ENCODE measurements around the gene NCAN.
"Not testable (repeated sequence)": the region's sequence is repeated elsewhere in the genome, so short reads cannot be mapped to it uniquely, and the experiment has no call there.

The NCAN gene

DNA sequence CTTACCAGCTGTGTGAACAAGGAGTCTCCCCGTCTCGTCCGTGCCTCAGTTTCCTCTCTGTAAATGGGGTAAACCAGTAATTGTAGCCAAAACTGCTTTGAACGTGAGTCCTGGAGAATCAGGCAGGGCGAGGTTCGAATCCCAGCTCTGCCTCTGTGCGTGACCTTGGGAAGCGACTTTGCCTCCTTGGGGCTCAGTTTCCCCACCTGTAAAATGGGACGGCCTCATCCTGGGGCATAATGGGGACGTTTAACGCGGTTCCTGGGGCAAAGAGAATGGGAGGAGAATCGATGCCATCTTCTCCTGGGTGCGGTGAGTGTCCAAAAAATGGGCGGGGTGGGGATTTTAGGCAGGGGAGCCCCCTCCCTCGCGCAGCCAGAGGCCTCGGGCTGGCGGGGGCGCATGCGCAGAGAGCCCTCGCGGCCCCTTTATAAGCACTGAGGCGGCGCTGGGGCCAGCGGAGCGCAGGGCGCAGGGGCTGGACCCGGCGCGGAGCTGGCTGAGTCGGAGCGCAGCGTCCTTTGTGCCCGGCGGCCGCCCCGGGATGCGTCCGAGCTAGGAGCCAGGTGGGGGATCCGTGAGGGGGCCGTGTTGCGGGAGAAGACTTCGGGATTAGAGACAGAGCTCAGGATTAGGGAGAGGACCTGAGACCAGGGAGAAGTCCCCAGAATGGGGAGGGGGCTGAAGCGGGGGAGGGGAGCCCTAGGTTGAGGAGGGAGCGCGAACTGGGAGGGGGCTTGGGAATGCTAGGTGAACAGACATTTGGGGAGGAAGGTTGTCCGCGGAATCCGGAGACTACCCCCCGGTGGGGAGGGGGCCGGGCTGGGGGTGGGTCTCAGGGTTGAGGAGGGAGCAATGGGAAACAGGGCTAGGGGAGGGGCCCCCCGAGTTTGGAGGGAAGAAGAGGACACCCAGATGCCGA, at the start of gene NCAN:
Gene NCAN, plus strand, starts transcription at position 460 of the 922 bp plus-strand sequence. CDS start 4,996 bp downstream, outside the sequence.
- DNase-seq = no peak

DNA sequence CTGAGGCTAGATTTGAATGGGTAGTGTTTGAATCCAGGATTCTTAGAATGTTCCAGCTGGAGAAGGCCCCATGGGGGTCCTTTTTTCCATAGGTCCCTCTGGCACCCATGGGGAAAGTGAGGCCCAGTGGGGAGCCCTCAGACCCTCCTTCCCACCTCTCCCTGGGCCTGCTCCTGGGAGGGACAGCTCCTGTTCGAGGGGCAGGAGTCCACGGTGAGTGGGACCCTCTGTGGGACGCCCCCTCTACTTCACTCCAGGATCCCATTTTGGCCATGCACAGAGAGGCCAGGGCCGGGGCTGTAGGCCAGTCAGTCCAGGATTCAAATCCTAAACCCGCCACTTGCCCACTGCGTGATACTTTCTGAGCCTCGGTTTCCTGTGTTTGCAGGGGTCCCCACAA, 49.3 kb upstream of the NCAN start:
- DNase-seq = no peak

DNA sequence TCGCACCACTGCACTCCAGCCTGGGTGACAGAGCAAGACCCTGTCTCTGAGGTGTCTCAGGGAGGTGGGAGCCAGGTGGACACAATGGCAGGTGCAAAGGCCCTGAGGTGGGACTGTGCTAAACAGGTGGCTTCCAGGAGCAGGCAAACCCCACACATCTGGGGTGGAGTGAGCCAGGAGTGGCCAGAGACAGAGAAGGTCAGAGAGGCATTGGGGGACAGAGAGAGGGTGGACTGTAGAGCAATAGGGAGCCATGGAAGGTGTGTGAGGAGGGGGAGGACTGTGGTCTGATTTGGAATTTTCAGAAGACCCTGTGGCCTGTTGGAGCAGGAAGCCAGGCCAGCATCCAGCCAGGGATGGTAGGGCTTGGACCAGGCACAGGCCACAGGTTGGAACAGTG, 46.4 kb upstream of the NCAN start:
- no peak for DNase-seq

DNA sequence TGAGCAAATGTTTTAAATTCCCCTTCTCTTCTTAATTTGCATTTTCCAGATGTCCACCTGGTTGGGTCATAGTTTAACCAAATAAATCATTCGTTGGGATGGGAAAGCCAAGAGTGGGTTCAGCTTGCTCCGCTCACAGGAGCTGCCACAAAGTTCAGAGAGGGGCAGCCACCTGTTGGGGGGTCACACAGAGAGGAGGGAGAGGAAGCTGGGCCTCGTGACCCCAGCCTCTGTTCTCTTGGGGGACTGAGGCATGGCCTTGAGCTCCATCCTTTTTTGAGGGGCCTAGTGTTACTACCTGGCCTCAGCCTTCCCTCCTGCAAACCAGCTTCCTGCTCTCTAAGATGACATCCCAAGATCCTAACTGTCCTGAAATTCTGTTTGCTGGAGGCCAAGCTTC, 44.1 kb upstream of the NCAN start:
- no peak for DNase-seq

DNA sequence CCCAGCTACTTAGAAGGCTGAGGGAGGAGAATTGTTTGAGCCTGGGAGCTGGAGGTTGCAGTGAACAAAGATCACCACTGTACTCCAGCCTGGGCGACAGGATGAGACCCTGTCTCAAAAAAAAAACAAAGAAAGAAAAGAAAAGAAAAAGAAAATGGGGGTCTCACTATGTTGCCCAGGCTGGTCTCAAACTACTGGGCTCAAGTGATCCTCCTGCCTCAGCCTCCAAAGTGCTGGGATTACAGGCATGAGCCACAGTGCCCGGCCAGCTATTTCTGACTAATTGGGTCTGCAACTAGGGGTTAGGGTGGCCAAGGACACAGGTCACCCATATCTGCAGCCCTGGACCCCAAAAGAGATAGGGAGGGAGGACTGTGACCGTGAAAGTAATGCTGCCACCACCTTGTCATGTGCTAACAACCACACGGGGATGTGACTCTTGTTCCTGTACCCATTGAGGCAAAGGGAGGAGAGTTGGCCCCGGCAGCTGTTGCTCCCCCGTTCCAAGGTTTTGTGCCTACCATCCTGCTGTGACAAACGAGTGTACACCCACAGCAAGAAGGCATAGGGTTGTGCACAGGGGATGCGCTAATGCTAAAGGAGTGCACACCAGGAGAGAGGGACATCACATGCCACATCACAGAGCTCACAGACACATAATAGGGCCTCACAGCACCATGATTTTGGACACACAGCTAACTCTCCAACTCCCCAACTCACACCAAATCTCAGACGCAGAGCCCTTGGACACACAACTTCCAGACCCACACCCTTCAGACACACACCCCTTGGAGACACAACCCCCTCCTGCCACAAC, 42.3 kb upstream of the NCAN start:
- DNase-seq = no peak

DNA sequence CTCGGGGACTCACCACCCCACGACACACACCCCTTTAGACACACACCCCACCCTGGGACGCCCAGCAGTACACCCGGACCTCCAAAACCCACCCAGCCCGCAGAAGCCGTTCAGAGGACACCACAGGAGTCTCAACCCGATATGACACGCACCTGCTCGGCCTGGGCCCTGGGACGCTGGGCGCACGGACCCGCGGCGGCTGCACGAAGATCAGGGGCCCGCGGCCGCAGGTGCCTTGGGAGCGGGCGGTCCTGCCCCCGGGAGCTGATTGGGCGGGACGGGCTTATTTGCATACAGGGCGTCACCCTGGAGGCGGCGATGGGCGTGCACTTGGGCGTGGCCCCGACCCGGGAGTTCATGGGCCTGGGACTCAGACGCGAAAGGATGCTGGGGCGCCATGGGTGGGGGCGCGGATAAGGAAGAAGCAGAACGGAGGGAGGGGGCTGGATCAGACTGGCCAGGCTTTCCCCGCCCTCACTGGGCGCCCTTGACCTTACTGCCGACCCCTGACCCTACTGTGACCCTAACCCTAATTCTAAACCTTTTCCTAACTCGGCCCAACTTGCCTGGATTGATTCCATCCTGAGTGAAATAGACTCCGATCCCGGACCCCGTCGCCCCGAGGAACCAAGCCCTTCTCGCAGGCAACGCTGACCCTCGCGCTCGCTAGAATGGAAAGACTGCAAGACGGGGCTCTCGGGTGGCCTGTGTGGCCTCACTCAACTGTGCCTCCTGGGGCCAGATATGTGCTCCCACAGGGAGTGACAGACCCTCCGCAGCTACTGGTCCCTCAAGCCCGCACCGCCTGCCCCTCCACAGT, 41.5 kb upstream of the NCAN start, which contains the start of gene MEF2B:
Gene MEF2B, minus strand, starts transcription at position 211 of the 820 bp plus-strand sequence. CDS start 19,528 bp downstream, outside the sequence.
- peak; percentile 71 for DNase-seq

DNA sequence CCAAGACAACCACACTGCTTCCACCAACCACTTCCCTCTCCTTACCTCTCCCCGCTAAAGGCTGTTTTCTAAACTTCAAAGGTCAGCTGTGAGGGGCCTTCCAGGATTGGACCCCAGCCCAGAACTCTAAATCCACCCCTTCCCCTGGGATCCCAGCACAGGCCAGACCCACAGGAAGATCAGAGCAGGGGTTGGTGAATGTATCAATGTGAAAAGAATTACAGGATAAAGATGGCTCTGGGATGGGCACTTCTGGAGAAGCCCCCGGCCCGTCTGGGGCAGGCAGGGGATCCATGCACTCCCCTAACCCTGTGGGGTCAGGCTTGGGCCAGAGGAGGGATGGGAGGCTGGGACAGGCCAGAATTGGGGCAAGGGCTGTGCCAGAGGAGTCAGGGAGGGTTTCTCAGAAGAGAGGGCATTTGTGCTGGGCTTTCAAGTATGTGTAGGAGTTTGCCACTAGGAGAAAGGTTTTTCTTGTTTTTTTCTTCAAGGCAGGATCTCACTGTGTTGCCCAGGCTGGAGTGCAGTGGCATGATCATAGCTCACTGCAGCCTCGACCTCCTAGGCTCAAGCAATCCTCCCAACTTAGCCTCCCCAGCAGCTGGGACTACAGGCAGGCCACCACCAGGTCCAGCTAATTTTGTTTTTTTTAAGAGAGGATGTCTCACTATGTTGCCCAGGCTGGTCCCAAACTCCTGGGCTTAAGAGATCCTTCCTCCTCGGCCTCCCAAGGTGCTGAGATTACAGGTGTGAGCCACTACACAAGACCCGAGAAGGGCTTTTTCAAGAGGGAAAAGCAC, 40.7 kb upstream of the NCAN start:
- DNase-seq = no peak

DNA sequence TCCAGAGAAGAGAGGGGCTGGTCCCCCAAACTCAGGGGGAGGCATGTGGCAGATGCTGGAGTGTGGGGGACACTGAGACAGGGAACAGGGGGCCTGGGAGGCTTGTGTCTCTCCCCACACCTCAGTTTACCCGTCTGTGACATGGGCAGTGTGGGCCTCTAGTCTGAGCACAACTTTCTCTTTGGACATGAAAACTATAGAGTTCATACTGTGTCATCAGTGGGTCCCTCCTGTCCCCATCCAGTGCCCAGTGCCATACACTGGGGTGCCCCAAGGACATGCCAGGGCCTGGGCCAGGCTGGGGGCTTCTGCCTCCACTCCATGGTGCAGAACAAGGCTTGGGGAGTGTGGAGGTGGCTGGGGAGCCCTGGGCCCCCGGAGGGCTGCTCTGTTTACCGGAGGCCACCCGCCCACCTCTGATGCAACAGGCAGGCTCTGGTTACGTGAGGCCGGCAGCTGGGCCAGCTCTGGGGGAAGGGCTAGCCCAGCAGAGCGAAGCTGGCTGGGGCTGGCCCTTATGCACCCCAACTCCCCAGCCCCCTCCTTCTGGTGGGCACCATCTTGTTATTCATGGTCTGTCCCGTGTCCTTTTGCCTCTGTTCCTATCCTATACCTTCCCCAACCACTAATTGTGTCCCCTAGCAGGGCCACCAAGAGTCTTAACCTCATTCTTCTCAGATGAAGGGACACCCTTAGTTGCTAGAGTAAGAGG, 39.8 kb upstream of the NCAN start:
- DNase-seq = no peak

DNA sequence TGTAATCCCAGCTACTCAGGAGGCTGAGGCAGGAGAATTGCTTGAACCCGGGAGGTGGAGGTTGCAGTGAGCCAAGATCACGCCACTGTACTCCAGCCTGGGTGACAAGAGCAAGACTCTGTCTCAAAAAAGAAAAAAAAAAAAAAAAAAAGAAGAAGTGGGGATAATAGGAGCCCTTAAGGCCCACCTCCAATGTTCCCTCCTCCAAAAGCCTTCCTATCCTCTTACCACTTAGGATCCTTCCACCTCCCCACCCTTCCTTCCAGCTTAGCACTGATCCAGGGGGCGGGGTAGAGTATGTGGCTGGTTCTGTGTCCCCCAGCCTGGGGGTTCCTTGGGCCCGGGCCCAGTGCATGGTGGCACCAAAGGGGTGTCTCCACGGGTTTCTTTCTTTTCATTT, 38.5 kb upstream of the NCAN start:
- DNase-seq = not testable (repeated sequence)

DNA sequence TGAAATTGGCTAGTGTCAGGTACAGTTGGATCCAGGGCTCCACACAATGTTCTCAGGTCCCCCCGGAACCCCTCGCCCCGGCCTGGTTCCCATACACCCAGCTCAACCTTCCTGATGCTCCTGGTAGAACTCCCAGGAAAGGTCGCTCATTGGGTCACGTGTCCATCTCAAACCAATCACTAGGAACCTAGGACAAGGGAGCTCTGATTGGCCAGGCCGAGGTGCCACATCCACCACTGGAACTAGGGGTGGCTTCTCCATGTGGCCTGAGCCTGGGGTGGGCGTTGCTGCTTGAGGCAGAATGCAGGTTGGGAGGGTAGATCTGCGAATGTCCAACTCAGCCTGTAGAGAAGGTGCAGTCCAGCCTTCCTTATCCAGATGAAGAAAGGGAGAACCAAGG, 34.8 kb upstream of the NCAN start:
- DNase-seq = no peak

DNA sequence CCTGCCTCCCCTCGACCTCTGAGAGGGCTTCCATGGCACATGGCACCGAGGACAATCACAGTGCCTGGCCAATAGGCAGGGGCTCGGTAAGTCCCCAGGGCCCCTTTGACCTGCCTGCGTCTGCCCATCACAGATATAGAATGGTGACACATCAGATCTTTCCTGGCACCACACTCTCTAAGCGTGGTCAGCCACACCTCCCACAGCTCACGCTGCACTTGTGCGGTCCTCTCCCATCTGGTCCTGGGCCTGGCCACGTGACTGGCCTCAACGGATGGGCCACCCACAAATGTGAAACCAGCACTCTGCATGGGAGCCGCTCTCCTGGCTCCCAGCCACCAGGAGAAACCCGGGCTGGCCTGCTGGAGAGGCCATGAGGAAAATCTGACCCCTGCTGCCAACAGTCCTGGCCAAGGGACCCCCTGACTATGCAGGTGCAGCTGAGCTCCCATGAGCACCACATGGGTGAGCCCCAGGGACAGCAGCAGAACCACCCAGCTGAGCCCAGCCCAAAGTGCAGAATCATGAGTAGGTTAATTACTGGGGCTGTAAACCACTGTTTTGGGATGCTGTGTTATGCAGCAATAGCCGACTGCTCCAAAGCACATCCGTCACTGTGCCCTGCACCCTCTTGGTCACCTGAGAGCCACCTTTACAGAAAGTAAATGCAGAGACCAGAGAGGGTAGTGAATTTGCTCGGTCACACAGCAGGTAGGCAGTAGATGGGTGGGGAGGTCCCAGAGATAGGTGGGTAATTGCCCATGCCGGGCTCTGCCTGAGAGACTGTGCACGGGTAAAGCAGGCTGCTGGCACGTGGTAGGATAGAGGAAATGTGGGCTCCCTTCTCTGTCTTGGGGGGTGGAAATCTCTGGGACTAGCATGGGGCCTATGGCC, 32.0 kb upstream of the NCAN start:
- no peak for DNase-seq

DNA sequence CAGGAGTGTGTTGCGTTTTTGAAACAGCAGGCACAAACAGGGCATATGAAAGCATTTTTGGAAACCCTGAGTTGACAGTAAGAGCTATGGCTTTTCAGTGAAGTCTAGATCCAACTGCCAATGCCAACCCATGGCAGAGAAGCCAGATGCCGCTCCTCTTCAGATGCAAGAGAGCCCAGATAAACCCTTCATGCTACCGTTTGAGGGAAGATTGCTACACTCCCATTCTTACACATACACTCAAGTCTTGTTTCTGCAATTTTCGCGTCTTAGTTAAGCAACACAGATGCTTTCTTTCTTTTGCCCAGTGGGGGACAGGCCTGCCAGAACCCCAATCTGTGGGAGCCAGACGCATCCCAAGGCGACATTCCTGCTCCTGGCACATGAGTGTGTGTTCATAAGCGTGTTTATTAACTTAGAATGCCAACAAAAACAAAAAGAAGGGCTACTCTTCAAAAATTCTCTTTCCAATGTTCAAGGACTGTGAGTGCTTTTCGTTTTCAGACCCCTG, 30.2 kb upstream of the NCAN start:
- DNase-seq = no peak

DNA sequence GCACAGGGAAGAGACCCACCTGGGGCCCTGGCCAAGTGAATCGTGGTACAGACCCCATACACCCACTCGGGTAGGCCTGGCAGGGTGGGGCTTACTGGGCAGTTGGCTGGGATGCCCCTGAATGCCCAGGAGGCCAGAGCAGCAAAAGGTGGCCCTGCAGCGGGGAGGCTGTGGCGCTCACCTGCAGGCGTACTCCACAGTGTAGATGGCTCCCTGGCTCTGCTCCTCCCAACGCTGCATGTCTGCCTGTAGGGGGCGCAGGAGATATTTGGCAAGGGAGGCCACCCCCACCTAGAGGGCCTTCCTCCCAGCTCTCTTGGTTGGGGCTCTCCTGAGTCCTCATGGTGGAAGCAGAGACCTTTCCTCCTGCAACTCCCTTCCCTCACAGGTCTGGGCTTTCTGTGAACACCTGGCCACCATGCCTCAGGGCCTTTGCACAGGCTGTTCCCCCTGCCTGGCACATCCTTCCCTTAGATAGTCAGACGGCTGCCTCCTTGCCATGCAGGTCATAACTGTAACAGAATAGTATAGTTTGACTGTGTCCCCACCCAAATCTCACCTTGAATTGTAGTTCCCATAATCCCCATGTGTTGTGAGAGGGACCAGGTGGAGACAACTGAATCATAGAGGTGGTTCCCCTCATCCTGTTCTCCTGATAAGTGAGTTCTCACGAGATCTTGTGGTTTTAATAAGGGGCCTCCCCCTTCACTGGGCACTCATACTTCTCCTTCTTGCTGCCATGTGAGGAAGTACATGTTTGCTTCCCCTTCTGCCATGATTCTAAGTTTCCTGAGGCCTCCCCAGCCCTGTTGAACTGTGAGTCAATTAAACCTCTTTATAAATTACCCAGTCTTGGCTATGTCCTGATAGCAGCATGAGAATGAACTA, 25.7 kb upstream of the NCAN start:
- DNase-seq = no peak

DNA sequence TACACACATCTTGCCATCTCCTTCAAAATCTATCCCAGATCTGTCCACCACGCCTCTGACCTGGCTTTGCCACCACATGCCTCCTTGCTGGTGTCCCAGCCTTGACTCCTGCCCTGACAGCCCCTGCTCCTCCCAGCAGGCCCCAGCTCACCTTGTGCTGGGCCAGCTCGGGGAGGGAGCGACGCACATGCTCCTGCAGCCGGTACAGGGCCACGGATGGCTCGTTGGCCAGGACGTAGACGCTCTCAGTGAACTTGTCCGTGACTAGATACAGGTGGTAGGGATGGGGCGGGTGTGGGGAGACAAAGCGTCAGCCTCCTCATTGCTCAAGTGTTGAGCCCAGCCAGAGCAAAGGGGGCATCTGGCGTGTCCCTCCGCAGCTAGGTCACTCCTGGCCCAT, 25.0 kb upstream of the NCAN start:
- DNase-seq = no peak

DNA sequence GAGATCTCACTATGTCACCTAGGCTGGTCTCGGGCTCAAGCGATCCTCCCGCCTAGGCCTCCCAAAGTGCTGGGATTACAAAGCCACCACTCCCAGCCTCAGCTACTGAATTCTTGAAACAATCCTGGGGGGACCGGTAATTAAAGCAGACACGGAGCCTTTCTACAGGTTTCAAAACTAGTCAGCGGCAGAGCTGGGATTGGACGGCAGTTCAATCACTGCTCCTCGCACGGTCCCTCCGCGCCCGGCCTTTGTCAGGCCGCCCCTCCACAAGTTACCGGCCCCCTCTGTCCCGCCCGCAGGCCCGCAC, 20.0 kb upstream of the NCAN start:
- DNase-seq = no peak

DNA sequence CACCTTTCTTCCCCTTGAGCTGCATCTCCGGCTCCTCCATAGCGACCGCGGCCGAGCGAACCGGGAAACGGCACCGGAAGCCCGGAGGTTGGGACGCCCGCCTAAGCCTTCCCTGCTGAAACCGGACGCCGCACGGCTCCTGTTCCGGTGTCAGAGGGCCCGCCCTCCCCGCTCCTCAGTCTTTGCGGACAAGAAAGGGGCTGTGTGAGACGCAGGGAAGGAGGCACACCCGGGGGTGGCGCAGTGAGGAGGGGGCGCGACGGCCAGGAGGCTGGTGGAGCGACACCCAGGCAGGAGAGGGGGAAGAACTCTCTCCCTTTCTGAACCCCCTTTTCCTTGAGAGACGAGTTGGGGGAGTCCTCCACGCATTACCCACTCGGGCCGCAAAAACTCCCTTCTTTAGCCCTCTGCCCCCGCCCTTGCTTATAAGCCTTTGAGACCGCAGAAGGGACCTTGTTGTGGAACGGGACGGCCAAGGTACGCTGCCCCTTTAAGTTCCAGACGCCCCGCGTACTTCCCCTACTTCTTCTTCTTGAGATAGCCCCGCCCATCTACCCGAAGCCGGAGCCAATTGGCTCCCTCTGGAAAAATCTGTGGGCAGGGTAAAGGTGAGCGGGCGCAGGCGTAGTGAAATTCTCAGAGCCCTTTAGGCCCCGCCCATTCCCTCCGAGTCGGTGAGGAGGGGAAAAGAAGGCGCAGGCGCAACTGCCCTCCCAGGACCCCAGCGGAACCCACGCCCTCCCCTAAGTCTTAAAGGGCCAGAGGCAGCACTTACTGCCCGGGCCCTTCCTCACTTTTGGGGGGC, 19.5 kb upstream of the NCAN start, which contains the start of the genes BORCS8 and RFXANK:
Gene BORCS8, minus strand, starts transcription at position 75 of the 805 bp plus-strand sequence. Its CDS starts 35 bp downstream, at position 40.
Gene RFXANK, plus strand, starts transcription at position 181 of the 805 bp plus-strand sequence. CDS start 1,689 bp downstream, outside the sequence.
- DNase-seq = peak; percentile 98

DNA sequence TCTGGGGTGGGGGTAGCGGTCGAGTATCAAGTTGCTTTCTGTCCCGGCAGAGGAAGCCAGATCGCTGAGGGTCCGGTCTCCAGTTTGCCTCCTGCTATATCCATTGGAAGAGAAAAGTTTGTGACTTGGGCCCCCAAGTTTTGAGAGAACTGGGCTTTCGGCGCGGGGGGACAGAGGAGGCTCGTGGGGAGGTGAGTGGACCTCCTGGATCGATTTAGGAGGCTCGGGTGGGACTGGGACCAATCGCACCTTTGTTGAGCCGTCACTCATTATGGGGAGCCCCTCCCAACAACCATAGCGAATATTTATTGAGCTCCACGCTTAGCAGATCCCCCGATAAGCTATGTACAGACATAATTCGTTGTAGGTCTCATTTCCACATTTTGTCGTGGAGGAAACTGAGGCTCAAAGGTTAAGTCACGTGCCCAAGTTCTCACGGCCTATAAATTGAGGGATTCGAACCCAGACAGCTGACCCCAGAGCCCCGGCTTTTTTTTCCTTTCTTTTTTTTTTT, 18.8 kb upstream of the NCAN start:
- no peak for DNase-seq

DNA sequence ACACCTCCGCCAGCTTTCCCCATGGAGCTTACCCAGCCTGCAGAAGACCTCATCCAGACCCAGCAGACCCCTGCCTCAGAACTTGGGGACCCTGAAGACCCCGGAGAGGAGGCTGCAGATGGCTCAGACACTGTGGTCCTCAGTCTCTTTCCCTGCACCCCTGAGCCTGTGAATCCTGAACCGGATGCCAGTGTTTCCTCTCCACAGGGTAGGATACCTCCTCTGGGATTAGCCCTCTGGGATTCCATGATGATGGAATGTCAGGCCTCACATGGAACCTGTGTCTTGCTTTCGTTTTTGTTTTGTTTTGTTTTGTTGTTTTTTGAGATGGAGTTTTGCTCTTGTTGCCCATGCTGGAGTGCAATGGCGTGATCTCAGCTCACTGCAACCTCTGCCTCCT, 17.8 kb upstream of the NCAN start:
- no peak for DNase-seq

All from DMS79 (cell line).